GM23338 (cell line): ENCODE results near the gene PPP1R12C.

ENCODE experiments used
- EZH2 ChIP-seq: fragments of 200-600 bp; sonication (generic); IDR thresholded peaks from one replicate; pipeline ENCODE4 v1.8.0; 2017; ENCODE audit warnings: antibody characterized with exemption, mild to moderate bottlenecking, low read depth; ENCODE audit not compliant: unreplicated experiment
- EZH2phosphoT487 ChIP-seq: fragments of 200-600 bp; sonication (generic); IDR thresholded peaks from one replicate; pipeline ENCODE4 v1.8.1; 2018; ENCODE audit warnings: antibody characterized with exemption; ENCODE audit not compliant: unreplicated experiment
- JUNB ChIP-seq: IDR thresholded peaks from one replicate; pipeline ENCODE4 v1.6.1; 2016; ENCODE audit warnings: antibody characterized with exemption; ENCODE audit not compliant: unreplicated experiment
- POLR2AphosphoS5 ChIP-seq: IDR thresholded peaks from 2 replicates; pipeline ENCODE4 v1.6.1; 2016; ENCODE audit warnings: antibody characterized with exemption, low read depth
- TF ChIP-seq, protein P1 (sequence below), 2 experiments: fragments of 200-600 bp in 1 of 2; sonication (generic) in 1 of 2; conservative IDR thresholded peaks; 2 replicates each; pipeline versions ENCODE4 v1.5.1 to v1.6.1; 2016 to 2017; ENCODE audit warnings: antibody characterized with exemption in 2 of 2, low read depth in 2 of 2, mild to moderate bottlenecking in 2 of 2, moderate library complexity in 1 of 2
- TF ChIP-seq, protein P2 (sequence below): IDR thresholded peaks from one replicate; pipeline ENCODE4 v1.6.1; 2018; ENCODE audit warnings: antibody characterized with exemption; ENCODE audit not compliant: unreplicated experiment

DNA sequence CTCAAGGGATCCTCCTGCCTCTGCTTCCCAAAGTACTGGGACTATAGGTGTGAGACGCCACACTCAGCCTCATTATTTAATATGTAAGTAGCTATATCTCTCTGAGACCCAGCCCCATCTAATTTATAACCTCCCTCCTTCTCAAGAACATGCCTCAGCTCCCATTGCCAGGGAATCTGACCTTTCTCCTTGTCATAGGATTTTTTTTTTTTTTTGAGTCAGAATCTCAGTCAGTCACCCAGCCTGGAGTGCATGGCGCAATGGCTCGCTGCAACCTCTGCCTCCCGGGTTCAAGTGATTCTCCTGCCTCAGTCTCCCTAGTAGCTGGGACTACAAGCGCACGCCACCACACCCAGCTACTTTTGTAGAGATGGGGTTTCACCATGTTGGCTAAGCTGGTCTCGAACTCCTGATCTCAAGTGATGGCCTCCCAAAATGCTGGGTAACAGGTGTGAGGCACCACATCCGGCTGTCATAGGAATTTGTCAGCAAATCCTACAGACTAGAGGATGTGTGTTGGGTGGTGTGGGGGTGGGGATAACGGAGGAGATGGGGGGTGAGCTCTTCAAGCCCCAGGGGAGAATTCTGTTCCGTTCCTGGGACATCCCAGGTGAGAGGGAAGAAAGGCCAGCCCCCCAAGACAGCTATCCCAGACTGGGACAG is 46.8 kb downstream of the PPP1R12C start:
- TF ChIP-seq, protein P1, sequence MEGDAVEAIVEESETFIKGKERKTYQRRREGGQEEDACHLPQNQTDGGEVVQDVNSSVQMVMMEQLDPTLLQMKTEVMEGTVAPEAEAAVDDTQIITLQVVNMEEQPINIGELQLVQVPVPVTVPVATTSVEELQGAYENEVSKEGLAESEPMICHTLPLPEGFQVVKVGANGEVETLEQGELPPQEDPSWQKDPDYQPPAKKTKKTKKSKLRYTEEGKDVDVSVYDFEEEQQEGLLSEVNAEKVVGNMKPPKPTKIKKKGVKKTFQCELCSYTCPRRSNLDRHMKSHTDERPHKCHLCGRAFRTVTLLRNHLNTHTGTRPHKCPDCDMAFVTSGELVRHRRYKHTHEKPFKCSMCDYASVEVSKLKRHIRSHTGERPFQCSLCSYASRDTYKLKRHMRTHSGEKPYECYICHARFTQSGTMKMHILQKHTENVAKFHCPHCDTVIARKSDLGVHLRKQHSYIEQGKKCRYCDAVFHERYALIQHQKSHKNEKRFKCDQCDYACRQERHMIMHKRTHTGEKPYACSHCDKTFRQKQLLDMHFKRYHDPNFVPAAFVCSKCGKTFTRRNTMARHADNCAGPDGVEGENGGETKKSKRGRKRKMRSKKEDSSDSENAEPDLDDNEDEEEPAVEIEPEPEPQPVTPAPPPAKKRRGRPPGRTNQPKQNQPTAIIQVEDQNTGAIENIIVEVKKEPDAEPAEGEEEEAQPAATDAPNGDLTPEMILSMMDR (conservative IDR thresholded peaks at IDR 0.05; ENCODE audit: low read depth in 2 of 2), result no peak
- TF ChIP-seq EZH2 (no peak), JUNB (no peak), EZH2phosphoT487 (no peak), POLR2AphosphoS5 (no peak)
- TF ChIP-seq, protein P2, sequence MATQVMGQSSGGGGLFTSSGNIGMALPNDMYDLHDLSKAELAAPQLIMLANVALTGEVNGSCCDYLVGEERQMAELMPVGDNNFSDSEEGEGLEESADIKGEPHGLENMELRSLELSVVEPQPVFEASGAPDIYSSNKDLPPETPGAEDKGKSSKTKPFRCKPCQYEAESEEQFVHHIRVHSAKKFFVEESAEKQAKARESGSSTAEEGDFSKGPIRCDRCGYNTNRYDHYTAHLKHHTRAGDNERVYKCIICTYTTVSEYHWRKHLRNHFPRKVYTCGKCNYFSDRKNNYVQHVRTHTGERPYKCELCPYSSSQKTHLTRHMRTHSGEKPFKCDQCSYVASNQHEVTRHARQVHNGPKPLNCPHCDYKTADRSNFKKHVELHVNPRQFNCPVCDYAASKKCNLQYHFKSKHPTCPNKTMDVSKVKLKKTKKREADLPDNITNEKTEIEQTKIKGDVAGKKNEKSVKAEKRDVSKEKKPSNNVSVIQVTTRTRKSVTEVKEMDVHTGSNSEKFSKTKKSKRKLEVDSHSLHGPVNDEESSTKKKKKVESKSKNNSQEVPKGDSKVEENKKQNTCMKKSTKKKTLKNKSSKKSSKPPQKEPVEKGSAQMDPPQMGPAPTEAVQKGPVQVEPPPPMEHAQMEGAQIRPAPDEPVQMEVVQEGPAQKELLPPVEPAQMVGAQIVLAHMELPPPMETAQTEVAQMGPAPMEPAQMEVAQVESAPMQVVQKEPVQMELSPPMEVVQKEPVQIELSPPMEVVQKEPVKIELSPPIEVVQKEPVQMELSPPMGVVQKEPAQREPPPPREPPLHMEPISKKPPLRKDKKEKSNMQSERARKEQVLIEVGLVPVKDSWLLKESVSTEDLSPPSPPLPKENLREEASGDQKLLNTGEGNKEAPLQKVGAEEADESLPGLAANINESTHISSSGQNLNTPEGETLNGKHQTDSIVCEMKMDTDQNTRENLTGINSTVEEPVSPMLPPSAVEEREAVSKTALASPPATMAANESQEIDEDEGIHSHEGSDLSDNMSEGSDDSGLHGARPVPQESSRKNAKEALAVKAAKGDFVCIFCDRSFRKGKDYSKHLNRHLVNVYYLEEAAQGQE, result no peak
